Hepatocyte (in vitro differentiated cells): ENCODE results near the gene BIK.

Experiments
- EZH2 ChIP-seq: fragments of 200-600 bp; sonication (generic); IDR thresholded peaks from 2 replicates; pipeline ENCODE4 v1.6.1; 2016; ENCODE audit warnings: antibody characterized with exemption, mild to moderate bottlenecking, borderline replicate concordance
- EZH2phosphoT487 ChIP-seq: fragments of 200-600 bp; sonication (generic); IDR thresholded peaks from one replicate; pipeline ENCODE4 v1.6.1; 2018; ENCODE audit warnings: antibody characterized with exemption, mild to moderate bottlenecking, low read depth, moderate library complexity; ENCODE audit not compliant: unreplicated experiment, severe bottlenecking
- TF ChIP-seq, protein P1 (sequence below): fragments of 200-600 bp; sonication (generic); IDR thresholded peaks from 2 replicates; pipeline ENCODE4 v1.5.1; 2016; ENCODE audit warnings: antibody characterized with exemption, mild to moderate bottlenecking; ENCODE audit not compliant: poor library complexity

DNA sequence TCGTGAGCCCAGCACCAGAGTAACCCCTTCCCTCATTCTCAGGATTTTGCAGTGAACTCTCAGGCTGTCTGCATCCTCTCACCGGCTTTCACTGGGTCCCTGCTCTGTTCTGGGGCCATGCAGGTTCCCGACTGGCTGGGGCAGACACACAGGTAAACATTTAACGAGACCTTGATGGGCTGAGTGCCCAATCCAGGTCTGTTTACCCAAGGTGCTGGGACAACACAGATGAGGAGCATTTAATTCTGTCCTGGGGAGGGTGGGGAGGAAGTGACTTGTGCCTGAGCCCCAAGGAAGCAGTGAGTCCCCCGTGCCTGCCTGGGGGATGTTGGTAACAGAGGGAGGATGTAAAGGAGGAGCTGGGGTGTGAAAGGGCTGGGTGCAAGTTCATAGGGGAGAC, 4.4 kb downstream of the BIK start:
- TF ChIP-seq EZH2, result no peak
- TF ChIP-seq, protein P1, sequence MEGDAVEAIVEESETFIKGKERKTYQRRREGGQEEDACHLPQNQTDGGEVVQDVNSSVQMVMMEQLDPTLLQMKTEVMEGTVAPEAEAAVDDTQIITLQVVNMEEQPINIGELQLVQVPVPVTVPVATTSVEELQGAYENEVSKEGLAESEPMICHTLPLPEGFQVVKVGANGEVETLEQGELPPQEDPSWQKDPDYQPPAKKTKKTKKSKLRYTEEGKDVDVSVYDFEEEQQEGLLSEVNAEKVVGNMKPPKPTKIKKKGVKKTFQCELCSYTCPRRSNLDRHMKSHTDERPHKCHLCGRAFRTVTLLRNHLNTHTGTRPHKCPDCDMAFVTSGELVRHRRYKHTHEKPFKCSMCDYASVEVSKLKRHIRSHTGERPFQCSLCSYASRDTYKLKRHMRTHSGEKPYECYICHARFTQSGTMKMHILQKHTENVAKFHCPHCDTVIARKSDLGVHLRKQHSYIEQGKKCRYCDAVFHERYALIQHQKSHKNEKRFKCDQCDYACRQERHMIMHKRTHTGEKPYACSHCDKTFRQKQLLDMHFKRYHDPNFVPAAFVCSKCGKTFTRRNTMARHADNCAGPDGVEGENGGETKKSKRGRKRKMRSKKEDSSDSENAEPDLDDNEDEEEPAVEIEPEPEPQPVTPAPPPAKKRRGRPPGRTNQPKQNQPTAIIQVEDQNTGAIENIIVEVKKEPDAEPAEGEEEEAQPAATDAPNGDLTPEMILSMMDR, result no peak
- no peak for TF ChIP-seq EZH2phosphoT487
